ENCODE results near the gene TMEM163. TPM values are rescaled to one million over a fixed set of nuclear protein-coding genes. Genes with fewer than 3 reads are reported as not detected.
A peak's percentile ranks its signal among the peaks of the same experiment; 100 is the strongest.

TMEM163 gene
- total RNA-seq, 1 experiment from 2014 or later: 0.94 TPM

- Mint-ChIP-seq H3K27ac (no peak overlapping the region), H3K9me3 (no peaks in the 10 kb centered on the region), H3K27me3 (ENCODE audit: low read depth) (peaks cover 73% of the 10 kb centered on the region), H3K36me3 (no peaks in the 10 kb centered on the region), H3K4me1 (peaks cover 25% of the 10 kb centered on the region), H3K4me3 (peak overlapping the region; percentile 76)
- POLR2A ChIA-PET: no interaction called here
- CTCF ChIA-PET: interaction anchor here (0.8 to 3.1 kb wide), 3 partner anchors 59 to 257 kb away, joined by 3 to 11 read pairs (median 3); no protein-coding TSS in a partner anchor
- TF ChIP-seq ZNF425 (CRISPR knock-in tag; conservative IDR thresholded peaks at IDR 0.05): no peak
- 0 out of 2 replicates have a peak, but pooled peaks have one; percentile 11 for TF ChIP-seq KAT7 (CRISPR knock-in tag; IDR thresholded peaks at IDR 0.05; ENCODE audit: borderline replicate concordance)
- DNase-seq (ENCODE audit: low spot score) (peak; percentile 31), ATAC-seq (peak; percentile 47)
These were observed 1.3 kb downstream of the TMEM163 start for GRCh38 chr2:134717286-134718022.

- ChIA-PET POLR2A (no interaction called here), CTCF (interaction anchor here (0.8 to 1.3 kb wide), 2 partner anchors 59 to 181 kb away, joined by 3 read pairs; no protein-coding TSS in a partner anchor)
- Mint-ChIP-seq H3K9me3 (no peaks in the 10 kb centered on the region), H3K27ac (no peak overlapping the region), H3K27me3 (ENCODE audit: low read depth) (peaks cover 67% of the 10 kb centered on the region), H3K36me3 (no peaks in the 10 kb centered on the region), H3K4me3 (peak overlapping the region; percentile 76), H3K4me1 (peaks cover 31% of the 10 kb centered on the region)
- TF ChIP-seq, protein P1, sequence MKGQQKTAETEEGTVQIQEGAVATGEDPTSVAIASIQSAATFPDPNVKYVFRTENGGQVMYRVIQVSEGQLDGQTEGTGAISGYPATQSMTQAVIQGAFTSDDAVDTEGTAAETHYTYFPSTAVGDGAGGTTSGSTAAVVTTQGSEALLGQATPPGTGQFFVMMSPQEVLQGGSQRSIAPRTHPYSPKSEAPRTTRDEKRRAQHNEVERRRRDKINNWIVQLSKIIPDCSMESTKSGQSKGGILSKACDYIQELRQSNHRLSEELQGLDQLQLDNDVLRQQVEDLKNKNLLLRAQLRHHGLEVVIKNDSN (CRISPR knock-in tag; IDR thresholded peaks at IDR 0.05): no peak
- TF ChIP-seq E2F5 (CRISPR knock-in tag; IDR thresholded peaks at IDR 0.05): no peak
- TF ChIP-seq, protein P2, sequence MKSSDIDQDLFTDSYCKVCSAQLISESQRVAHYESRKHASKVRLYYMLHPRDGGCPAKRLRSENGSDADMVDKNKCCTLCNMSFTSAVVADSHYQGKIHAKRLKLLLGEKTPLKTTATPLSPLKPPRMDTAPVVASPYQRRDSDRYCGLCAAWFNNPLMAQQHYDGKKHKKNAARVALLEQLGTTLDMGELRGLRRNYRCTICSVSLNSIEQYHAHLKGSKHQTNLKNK (CRISPR knock-in tag; IDR thresholded peaks at IDR 0.05): no peak
- TF ChIP-seq KAT7 (CRISPR knock-in tag; IDR thresholded peaks at IDR 0.05; ENCODE audit: borderline replicate concordance): no peak
- TF ChIP-seq ZNF317 (CRISPR knock-in tag; IDR thresholded peaks at IDR 0.05; ENCODE audit: borderline replicate concordance, low read depth): no peak
- TF ChIP-seq GRHL2 (CRISPR knock-in tag; IDR thresholded peaks at IDR 0.05; ENCODE audit: insufficient replicate concordance, severe bottlenecking): no peak
- TF ChIP-seq CBFB (CRISPR knock-in tag; IDR thresholded peaks at IDR 0.05; ENCODE audit: low read depth): no peak
- TF ChIP-seq SP1 (CRISPR knock-in tag; conservative IDR thresholded peaks at IDR 0.05): no peak
- no peak for TF ChIP-seq ZBTB21 (CRISPR knock-in tag; IDR thresholded peaks at IDR 0.05; ENCODE audit: borderline replicate concordance)
- TF ChIP-seq JUN (CRISPR knock-in tag; IDR thresholded peaks at IDR 0.05): no peak
- no peak for TF ChIP-seq SMAD3 (CRISPR knock-in tag; IDR thresholded peaks at IDR 0.05; ENCODE audit: borderline replicate concordance)
- TF ChIP-seq MXD4 (CRISPR knock-in tag; IDR thresholded peaks at IDR 0.05; ENCODE audit: borderline replicate concordance): no peak
- no peak for TF ChIP-seq ESRRA (CRISPR knock-in tag; IDR thresholded peaks at IDR 0.05; ENCODE audit: borderline replicate concordance)
- no peak for TF ChIP-seq CTCF (IDR thresholded peaks at IDR 0.05)
- no peak for TF ChIP-seq E2F1 (CRISPR knock-in tag; IDR thresholded peaks at IDR 0.05)
- no peak for ATAC-seq
- DNase-seq (ENCODE audit: low spot score): no peak
These were observed 2.0 kb downstream of the TMEM163 start for GRCh38 chr2:134716721-134717243.

Data from WTC11 (cell line).